ENCODE measurements around the gene CPNE4.
A peak's percentile ranks its signal among the peaks of the same experiment; 100 is the strongest.

Gene CPNE4

DNA sequence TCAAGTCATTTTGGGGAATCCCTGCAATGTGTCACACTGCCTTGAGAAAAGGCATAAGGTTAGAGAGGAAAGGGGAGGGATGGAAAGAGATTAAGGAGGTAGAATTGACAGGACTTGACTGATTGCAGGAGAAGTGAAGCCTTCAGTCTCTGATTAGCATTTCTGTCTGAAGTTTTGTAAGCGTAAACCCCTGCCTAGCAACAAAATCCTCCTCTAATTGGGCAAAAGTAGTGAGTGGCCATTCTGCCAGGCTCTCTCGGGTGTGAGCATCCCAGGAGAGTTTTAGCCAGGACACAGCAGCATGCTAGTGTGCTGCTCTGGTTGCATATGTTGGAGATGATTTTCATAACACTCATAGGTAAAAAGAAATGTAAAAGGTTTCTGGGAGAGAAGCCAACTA lies 415.0 kb downstream of the CPNE4 start:
- DNase-seq (ENCODE audit: low read depth): no peak
- no peak overlapping the region for H3K4me3 ChIP-seq (ENCODE audit: low read depth, low read length)
- in situ Hi-C loops (cut with HindIII; ENCODE audit: low sequenced_read_pairs): no loop called here
- TF ChIP-seq, protein P1, sequence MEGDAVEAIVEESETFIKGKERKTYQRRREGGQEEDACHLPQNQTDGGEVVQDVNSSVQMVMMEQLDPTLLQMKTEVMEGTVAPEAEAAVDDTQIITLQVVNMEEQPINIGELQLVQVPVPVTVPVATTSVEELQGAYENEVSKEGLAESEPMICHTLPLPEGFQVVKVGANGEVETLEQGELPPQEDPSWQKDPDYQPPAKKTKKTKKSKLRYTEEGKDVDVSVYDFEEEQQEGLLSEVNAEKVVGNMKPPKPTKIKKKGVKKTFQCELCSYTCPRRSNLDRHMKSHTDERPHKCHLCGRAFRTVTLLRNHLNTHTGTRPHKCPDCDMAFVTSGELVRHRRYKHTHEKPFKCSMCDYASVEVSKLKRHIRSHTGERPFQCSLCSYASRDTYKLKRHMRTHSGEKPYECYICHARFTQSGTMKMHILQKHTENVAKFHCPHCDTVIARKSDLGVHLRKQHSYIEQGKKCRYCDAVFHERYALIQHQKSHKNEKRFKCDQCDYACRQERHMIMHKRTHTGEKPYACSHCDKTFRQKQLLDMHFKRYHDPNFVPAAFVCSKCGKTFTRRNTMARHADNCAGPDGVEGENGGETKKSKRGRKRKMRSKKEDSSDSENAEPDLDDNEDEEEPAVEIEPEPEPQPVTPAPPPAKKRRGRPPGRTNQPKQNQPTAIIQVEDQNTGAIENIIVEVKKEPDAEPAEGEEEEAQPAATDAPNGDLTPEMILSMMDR (IDR thresholded peaks at IDR 0.05; ENCODE audit: low read depth, low read length, missing control alignments): no peak

DNA sequence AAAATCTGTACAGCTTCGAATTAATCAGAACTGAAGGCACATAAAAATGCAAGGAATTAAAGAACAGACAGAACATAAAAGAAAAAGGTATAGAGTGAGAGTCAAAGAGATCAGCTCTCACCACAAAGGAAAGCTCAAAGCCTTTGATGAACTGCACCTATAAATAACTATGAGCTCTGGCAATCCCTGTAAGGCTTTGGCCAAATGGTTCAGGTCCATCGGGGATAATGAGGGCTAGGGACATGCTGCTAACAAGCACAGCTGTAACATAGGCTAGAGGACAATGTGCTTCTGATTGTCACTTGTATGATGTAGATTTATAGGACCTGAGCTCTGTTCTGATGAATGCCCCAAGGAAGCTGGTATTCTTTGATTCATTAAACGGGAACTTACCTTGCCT lies 418.1 kb downstream of the CPNE4 start:
- TF ChIP-seq, protein P1 (IDR thresholded peaks at IDR 0.05; ENCODE audit: low read depth, low read length, missing control alignments): no peak
- no peak for DNase-seq (ENCODE audit: low read depth)
- H3K4me3 ChIP-seq (ENCODE audit: low read depth, low read length): no peak overlapping the region
- in situ Hi-C loops (cut with HindIII; ENCODE audit: low sequenced_read_pairs): no loop called here

DNA sequence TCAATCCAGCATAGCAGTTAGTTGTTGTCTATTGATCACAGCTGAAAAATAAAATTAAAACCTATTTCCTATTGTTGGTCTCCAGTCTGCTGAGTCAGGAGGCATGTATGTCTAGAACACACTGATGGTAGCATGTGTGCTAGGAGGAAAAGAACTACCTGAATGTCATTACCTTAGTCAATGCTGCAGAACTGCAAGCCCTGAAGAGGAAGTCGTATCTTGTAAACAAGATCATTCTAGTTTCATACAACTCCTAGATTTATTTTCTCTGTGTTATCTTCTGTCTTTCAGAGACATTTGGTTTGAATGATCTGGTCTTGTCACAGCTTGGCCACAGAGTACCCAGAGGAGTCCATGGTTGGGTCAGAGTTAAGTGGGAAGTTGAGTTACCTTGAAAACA lies 422.1 kb downstream of the CPNE4 start:
- TF ChIP-seq, protein P1 (IDR thresholded peaks at IDR 0.05; ENCODE audit: low read depth, low read length, missing control alignments): no peak
- DNase-seq (ENCODE audit: low read depth): no peak
- in situ Hi-C loops (cut with HindIII; ENCODE audit: low sequenced_read_pairs): no loop called here
- no peak overlapping the region for H3K4me3 ChIP-seq (ENCODE audit: low read depth, low read length)

DNA sequence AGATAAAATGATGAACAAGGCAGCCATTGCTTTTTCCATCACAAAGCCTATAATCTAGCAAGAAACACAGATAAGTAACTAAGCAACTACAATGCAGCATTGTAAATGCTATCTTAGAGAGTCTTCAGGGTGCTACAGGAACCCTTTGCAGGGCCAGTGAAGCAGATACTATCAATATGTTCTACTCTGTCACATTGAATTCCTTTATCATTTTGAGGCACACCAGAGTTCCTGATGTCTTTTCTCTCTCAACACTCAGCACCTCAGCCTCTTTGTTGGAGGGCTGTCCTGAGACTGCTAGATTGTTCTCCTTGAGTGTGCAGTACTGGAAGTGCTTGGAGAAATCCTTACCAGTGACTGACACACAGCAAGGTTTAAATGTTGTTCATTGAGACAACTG lies 424.6 kb downstream of the CPNE4 start:
- in situ Hi-C loops (cut with HindIII; ENCODE audit: low sequenced_read_pairs): no loop called here
- H3K4me3 ChIP-seq (ENCODE audit: low read depth, low read length): no peak overlapping the region
- TF ChIP-seq, protein P1 (IDR thresholded peaks at IDR 0.05; ENCODE audit: low read depth, low read length, missing control alignments): no peak
- DNase-seq (ENCODE audit: low read depth): no peak

DNA sequence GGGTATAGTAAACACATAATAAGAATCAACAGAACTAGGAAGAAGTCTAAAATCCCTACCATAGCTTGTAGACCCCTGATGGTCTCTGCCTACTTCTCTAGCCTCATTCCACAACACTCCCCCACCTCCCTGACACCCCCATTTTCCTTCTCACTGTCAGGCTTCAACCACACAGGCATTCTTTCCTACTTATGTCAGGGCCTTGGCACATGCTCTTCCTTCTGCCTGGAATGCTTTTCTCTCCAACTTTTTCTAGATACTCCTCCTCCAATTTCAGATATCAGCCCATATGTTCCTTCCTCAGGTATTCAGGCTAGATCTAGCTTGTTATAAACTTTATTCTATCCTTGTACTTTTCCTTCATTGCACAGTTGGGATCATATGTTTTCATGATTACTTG lies 426.1 kb downstream of the CPNE4 start:
- peak; percentile 13 for DNase-seq (ENCODE audit: low read depth)
- TF ChIP-seq, protein P1 (IDR thresholded peaks at IDR 0.05; ENCODE audit: low read depth, low read length, missing control alignments): no peak
- in situ Hi-C loops (cut with HindIII; ENCODE audit: low sequenced_read_pairs): no loop called here
- no peak overlapping the region for H3K4me3 ChIP-seq (ENCODE audit: low read depth, low read length)

DNA sequence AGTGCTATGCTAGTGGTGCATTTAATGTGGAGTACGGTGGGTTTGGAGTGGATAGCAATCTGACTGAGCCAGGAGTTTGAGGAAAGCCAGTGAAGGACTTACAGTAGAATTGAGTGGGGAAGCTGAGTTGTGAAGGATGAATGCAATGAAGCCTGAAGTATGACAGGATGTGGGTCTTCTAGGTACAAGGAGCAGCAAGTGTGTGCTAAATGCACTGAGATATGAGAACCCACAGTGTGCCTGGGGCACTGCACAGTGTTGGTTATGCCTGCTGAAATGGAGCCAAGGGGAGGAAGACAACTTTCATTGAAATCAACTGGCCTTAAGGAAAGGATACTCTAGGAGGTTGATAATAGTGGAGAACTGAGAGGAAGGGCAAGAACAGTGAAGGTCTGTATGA lies 426.5 kb downstream of the CPNE4 start:
- in situ Hi-C loops (cut with HindIII; ENCODE audit: low sequenced_read_pairs): no loop called here
- H3K4me3 ChIP-seq (ENCODE audit: low read depth, low read length): no peak overlapping the region
- TF ChIP-seq, protein P1 (IDR thresholded peaks at IDR 0.05; ENCODE audit: low read depth, low read length, missing control alignments): no peak
- DNase-seq (ENCODE audit: low read depth): no peak

DNA sequence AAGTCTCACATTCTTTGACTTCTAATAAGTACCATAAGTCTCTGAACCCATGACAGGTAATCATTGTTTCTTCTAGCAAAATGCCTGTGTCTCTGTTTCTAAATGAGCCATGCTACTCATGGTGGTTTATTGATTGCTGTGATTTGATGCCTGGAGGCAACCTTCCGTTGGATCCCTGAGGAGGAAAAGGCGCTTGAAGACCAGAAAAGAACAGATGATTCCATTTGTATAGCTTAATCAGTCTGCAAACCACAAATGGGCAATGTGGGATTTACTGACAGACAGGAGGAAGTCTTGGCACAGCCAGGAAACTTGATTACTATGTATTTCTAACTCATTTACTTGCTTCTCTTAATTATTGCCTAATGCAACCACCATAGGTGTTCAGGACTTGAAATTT lies 428.9 kb downstream of the CPNE4 start:
- DNase-seq (ENCODE audit: low read depth): no peak
- TF ChIP-seq, protein P1 (IDR thresholded peaks at IDR 0.05; ENCODE audit: low read depth, low read length, missing control alignments): no peak
- in situ Hi-C loops (cut with HindIII; ENCODE audit: low sequenced_read_pairs): no loop called here
- no peak overlapping the region for H3K4me3 ChIP-seq (ENCODE audit: low read depth, low read length)
